GM12874 (cell line): ENCODE measurements around the gene MYO16.

ENCODE experiments used
- CTCF ChIP-seq: IDR thresholded peaks from 2 replicates; pipeline ENCODE4 v1.5.1; 2011; ENCODE audit warnings: low read depth, mild to moderate bottlenecking, control low read depth, low read length, moderate library complexity; ENCODE audit not compliant: insufficient read depth

Gene MYO16

GRCh38 chr13:109126178-109126577 is 496.8 kb downstream of the MYO16 start:
- TF ChIP-seq CTCF, result no peak

GRCh38 chr13:109126891-109127641 is 497.7 kb downstream of the MYO16 start:
- TF ChIP-seq CTCF, result no peak

- no peak for TF ChIP-seq CTCF
Measured at GRCh38 chr13:109128121-109128520, 498.7 kb downstream of the MYO16 start.

- no peak for TF ChIP-seq CTCF
Measured at GRCh38 chr13:109130093-109130835, 500.9 kb downstream of the MYO16 start.

- no peak for TF ChIP-seq CTCF
Measured at GRCh38 chr13:109131698-109132257, 502.4 kb downstream of the MYO16 start.

GRCh38 chr13:109135018-109135417 is 505.6 kb downstream of the MYO16 start:
- peak; percentile 49 for TF ChIP-seq CTCF

- TF ChIP-seq CTCF, result no peak
Measured at GRCh38 chr13:109136873-109137272, 507.5 kb downstream of the MYO16 start.
